Activated CD8-positive, alpha-beta memory T cell treated with anti-CD3 and anti-CD28 coated beads, Interleukin-2, amount 50 U/mL, for 4 hours (primary cell): ENCODE results near the gene TJP3.

Experiments
- DNase-seq: peaks from one replicate; pipeline ENCODE4 v3.0.0-alpha.2; 2020

TJP3 gene

DNA sequence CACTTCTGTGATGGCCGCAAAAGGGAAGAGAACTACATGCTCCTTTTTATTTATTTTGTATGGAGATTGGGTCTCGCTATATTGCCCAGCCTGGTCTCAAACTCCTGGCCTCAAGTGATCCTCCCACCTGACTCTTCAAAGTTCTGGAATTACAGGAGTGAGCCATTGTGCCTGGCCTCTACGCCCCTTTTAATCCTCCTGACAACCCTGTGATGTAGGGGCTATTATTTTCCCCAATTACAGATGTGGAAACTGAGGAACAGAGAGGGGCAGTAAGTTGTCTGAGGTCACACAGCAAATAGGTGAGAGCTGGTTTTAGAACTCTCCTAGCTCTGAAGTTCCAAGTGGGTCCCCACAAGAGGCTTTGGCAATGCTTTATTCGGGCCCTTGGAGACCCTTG lies 11.7 kb downstream of the TJP3 start:
- DNase-seq, result no peak

DNA sequence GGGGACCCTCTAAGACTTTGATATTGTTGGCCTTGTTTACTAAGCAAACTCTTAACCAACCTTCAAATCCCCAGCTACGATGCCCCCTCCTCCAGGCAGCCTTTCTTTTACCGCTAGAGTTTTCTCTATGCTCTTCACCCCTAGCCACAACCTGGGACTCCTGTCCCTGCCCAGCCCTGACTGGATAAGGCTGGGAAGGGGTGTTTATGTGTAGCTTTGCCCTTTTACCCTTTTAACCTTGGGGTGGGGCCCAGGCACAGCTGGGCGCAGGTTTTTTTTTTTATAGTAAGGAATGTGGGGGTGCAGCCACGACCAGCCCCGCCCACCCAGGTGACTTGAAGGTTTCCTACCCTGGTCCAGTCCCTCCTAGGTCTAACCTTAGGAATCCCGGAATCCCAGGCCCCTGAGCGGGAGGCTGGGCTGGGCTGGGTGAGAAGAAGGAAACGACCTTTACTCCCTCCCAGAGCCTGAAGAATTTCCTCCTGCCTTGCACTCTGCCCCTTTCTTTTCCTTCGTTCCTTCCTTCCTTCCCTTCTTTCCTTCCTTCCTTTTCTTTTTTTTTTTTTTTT lies 12.2 kb downstream of the TJP3 start:
- no peak for DNase-seq

DNA sequence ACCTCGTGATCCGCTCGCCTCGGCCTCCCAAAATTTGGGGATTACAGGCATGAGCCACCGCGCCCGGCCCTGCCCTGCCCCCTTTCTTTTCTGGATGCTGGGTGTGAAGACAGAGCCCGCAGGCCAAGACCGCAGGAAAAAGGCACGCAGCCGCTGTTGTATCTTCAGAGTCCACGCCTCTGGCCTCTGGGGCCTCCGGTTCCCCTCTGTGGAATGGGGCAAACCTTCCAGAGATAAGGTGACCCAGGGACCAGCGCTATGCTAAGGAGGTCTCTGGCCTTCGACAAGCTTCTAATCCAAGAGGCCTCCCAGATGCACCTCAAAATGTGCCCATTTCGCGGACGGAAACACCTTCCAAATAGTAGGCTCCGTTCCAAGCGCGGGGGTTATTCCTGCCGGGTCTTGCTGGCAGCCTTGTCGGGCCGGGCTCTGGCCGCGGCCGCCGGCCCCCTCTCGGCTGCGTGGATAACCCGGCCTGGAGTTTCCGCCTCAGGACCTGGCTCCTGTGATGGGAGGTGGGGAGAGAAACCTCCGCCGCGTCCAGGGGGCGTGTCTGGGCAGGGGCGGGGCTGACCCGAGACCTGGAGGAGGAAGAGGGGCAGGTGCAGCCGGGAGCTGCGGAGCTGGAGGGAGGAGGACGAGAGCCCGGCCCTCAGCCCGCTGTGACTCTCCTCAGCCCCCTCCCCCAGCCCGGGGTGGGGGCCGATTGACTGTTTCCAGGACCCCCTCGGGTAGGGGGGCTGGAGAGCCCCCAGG lies 13.1 kb downstream of the TJP3 start:
- DNase-seq, result peak; percentile 85

DNA sequence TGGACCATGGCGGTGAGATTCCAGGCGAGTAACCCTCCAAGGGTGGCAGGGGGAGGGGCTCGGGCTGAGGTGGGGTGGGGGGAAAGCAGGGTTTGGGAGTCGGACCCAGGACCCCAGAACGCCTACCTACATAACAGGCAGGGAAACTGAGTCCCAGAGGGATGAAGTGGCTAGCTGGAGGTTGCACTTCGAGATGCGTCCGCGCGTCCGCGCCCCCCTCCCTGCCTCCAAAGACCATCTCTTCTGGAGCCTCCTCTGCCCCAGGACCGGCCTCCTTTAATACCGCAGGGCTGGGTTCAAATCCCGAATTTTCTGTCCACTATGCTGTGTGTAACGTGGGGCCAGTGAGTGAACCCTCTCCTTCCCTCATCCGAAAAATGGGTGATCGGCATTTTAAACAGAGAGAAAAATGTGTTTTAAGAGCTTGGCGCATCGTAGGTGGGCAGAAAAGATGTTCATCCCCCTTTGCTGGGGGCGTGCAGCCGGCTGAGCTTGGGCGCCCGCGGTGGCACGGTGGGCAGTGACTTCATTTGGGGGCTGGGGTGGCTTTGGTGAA lies 13.8 kb downstream of the TJP3 start:
- DNase-seq, result no peak

DNA sequence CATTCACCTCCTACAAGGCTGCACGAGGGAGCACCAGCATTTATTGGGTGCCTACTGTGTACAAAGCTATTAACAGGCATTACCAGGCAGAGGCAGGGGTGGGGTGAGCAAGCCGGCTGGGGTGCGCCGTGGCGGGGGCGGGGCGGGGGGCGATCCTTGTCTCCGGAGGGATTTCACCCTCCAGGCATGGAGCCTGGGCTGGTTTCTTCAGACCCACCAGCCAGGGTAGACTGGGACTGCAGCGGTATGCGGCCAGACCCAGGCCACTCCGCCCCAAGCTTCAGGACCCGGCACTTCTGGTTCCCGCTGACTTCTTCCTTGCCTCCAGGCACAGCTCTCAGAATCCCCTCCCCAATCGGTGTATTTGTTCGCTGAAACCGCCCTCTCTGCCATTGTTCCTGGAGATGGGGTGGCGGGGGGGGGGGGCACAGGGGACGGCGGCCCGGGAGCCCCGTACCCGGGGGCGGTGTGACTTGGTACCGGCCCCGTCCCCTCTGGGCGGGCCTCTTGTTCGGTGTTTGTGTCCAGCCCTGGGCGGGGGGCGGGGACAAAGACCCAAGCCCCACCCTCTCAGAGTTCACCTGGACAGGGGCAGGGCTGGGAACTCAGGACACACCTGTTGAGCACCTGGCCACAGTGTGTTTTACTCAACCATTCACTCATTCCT lies 14.4 kb downstream of the TJP3 start:
- no peak for DNase-seq

DNA sequence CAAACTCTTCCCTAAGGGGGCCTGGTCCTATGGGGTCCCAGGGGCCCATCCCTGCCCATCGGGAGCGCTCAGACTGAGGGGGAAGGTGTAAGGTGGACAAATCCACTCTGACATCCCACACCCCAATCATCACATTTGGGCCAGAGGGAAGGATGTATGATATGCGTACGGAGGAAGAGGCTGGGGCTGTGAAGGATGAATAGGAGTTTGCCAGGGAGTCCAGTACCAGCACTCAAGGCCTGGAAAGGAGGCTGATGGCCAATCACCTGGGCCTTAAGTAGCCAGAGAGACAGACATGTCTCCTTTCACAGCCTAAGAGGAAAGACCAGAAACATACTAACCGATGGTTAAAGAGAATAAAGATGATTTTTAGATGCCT lies 14.9 kb downstream of the TJP3 start:
- no peak for DNase-seq

DNA sequence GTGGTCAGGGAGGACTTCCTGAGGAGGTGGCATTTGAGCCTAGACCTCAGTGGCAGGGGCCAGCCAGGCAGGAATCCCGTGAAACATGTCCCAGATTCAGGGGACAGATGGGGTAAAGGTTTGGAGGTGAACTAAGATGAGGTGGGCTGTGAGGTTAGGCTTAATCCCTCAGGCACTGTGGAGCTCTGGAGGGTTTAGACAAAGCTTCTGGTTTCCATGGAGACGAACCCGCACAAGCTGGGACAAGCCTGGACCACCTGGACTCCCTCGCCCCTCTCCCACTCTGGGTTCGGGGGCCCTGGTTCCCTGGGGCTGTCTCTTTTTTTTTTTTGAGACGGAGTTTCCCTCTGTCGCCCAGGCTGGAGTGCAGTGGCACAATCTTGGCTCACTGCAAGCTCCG lies 15.7 kb downstream of the TJP3 start:
- no peak for DNase-seq

DNA sequence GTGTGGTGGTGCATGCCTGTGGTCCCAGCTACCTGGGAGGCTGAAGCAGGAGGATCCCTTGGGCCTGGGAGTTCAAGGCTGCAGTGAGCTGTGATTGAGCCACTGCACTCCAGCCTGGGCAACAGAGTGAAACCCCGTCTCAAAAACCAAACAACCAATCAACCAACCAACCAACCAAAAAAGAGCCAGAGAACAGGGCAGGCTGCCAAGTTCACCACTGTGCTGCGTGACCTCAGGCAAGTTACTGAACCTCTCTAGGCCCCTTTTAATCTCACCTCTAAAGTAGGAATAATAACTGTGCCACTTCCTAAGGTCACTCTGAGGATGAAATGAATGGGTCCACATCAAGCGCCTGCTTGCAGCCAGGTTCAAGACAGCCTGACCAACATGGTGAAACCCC lies 16.9 kb downstream of the TJP3 start:
- DNase-seq, result no peak

DNA sequence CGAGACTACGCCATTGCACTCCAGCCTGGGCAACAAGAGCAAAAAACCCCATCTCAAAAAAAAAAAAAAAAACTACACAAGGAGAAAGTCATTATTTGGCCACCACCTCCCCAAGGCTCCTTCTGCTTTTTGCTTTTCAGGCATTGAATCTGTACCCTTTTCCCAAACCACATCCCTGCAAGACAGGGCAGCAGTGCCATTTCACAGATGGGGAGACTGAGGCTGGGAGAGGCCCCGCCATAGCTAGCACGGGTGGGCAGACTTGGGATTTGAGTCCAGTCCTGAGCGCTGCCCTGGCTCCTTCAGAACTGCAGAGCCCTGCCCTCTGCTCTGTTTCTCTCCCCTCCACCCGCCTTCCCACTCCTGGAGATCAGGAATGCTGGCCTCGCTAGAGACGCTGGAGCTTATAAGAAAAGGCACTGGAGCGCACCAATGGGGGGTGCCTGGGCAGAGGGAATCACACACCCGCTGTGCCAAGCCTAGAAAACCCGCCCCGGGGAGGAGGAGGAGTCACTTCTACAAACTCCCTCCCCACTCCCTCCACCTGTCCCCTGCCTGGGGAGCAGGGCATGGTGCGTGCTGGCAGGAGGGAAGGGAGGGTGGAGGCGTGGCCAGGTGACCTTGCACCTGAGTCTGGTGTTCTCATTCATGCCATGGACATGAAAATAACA lies 17.6 kb downstream of the TJP3 start:
- DNase-seq, result no peak

DNA sequence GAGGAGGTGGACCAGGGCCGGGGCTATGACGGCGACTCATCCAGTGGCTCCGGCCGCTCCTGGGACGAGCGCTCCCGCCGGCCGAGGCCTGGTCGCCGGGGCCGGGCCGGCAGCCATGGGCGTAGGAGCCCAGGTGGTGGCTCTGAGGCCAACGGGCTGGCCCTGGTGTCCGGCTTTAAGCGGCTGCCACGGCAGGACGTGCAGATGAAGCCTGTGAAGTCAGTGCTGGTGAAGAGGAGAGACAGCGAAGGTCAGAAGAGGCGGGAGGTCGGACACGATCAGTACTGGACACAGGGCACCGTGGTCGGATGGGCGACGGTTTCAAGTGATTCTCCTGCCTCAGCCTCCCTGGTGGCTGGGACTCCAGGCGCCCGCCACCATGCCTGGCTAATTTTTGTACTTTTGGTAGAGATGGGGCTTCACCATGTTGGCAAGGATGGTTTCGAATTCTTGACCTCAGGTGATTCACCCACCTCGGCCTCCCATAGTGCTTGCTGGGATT lies 22.3 kb downstream of the TJP3 start:
- no peak for DNase-seq

DNA sequence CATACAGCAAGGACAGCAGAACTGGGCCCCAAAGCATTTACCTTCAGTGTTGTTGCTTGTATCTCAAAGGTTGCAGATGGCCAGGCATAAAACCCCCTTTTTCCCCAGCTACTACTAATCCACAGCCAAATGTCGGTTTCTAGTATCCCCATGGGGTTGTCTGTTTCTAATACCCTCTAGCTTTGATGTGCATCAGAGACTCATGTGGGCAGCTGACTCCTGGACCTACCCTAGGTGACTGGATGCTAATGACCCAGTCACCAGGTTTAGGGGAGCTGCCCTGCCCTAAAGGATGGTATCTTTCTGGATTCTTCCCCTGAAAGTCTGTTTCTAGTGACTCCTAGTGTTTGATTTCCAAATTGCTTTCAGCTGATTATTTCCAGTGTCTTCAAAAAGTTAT lies 23.9 kb downstream of the TJP3 start:
- DNase-seq, result no peak

DNA sequence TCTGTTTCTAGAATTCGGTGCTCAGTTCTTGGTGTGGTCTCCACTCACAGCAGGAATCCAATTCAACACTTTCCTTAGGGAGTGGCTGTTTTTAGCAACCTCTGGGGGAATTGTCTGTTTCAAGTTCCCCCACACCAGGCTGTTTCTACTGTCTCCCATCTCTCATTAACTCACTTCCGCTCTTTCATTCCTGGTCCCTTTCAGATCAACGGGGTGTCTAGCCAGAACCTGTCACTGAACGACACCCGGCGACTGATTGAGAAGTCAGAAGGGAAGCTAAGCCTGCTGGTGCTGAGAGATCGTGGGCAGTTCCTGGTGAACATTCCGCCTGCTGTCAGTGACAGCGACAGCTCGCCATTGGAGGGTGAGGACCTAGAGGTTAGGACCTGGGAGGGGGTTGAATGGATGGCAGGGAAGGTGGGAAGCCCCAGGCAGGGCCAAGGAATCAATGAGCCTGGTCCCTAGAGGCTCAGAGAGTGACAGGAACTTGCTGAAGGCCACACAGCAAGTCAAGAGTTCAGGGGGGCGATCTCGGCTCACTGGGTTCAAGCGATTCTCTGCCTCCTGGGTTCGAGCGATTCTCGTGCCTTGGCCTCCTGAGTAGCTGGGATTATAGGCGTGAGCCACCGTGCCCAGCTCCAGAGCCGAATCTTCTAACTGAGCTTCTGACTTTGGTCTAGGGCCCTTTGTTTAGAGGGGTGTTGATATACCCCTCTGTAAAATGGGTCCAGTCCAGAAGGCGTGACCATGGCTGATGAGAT lies 25.5 kb downstream of the TJP3 start:
- DNase-seq, result no peak

DNA sequence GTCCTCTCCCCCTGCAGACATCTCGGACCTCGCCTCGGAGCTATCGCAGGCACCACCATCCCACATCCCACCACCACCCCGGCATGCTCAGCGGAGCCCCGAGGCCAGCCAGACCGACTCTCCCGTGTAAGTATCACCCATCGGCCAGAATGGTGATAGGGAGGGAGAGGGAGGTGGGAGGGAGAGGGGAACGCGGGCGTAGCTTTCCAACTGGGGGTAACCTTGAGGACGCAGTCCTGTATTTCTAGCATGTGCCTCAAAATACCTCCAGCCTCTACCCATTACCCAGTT lies 26.1 kb downstream of the TJP3 start:
- DNase-seq, result no peak

DNA sequence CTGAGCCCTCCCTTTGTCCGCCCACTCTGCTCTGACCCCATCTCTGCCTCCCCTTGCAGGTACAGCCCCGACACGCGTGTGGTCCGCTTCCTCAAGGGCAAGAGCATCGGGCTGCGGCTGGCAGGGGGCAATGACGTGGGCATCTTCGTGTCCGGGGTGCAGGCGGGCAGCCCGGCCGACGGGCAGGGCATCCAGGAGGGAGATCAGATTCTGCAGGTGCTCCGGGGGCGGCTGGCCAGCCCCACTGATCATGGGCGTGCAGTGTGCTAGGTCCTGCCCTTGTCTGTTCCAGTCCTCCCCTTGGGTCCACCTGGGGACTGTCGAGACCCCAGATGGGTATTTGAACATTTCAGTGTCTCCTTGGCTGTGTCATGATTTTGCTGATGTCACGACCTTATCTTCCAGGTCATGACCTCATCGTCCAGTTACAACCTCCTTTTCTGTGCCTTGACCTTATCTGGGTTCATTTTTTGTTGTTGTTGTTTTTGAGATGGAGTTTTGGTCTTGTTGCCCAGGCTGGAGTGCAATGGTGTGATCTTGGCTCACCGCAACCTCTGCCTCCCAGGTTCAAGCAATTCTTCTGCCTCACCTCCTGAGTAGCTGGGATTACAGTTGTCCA lies 28.0 kb downstream of the TJP3 start:
- no peak for DNase-seq

DNA sequence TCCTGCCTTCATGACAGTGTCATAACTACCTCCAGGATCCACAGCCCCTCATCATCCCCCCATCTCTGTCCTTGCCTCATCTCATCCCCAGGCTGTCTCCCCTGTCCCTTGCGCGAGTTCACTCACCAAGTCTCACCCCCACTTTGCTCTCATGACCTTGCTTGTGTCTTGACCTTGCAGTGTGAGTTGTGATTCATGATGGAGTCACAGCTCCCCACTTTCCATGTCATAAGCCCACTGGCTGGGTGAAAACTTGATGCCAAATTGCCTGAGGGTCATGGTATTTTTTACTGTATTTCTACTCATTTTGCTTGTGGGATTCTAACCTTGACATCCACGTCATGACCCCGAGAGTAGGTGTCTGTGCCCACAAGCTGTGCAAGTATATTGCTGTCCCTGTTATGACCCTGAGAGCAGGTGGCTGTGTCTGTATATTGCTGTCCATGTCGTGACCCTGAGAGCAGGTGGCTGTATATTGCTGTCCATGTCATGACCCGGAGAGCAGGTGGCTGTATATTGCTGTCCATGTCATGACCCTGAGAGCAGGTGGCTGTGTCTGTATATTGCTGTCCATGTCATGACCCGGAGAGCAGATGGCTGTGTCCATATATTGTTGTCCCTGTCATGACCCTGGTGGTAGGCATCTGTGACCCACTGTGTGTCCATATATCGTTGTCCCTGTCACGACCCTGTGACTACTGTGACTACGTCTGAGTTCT lies 29.5 kb downstream of the TJP3 start:
- DNase-seq, result no peak

DNA sequence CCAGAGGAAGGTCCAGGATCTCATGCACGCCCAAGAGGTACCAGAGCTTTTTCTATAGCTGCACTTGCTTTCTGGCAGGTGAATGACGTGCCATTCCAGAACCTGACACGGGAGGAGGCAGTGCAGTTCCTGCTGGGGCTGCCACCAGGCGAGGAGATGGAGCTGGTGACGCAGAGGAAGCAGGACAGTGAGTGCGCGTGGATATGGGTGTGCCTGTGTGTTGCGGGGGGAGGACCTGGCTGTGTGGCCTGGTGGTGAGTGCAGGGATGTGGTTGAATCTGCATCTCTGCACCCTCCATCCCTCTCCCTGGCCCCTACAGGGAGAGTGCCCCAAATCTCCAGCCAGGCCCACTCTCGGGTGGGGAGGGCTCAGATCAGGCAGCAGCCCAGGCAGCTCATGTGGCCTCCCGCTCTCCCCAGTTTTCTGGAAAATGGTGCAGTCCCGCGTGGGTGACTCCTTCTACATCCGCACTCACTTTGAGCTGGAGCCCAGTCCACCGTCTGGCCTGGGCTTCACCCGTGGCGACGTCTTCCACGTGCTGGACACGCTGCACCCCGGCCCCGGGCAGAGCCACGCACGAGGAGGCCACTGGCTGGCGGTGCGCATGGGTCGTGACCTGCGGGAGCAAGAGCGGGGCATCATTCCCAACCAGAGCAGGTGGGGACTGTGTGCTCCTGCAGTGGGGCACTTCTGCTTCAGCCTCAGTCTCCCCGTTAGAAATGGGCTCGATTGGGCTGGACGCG lies 30.5 kb downstream of the TJP3 start:
- no peak for DNase-seq

DNA sequence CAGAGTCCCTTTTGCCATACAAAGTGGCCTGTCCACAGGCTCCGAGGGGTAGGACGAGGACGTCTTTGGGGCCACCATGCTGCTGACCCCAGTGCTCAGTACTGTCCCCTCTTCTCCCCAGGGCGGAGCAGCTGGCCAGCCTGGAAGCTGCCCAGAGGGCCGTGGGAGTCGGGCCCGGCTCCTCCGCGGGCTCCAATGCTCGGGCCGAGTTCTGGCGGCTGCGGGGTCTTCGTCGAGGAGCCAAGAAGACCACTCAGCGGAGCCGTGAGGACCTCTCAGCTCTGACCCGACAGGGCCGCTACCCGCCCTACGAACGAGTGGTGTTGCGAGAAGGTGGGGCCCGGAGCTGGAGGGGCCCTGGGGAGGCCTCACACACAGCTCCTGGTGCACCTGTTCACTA lies 32.2 kb downstream of the TJP3 start:
- no peak for DNase-seq

DNA sequence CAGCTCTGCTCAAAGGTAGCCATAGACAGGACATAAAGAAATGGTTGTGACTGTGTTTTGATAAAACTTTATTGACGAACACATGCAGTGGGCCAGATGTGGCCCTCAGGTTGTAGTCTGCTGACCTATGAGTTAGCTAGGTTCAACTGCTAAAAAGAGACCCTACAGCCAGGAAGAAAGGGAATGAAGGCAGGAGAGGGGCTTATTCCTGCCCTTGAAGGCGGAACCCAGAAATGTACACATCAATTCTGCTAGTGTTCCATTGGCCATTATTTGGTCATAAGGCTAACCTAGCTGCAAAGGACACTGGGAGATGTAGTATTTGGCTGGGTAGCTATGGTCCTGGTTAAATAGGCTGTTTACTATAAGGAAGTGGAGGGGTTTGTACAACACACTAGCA lies 35.3 kb downstream of the TJP3 start:
- no peak for DNase-seq

DNA sequence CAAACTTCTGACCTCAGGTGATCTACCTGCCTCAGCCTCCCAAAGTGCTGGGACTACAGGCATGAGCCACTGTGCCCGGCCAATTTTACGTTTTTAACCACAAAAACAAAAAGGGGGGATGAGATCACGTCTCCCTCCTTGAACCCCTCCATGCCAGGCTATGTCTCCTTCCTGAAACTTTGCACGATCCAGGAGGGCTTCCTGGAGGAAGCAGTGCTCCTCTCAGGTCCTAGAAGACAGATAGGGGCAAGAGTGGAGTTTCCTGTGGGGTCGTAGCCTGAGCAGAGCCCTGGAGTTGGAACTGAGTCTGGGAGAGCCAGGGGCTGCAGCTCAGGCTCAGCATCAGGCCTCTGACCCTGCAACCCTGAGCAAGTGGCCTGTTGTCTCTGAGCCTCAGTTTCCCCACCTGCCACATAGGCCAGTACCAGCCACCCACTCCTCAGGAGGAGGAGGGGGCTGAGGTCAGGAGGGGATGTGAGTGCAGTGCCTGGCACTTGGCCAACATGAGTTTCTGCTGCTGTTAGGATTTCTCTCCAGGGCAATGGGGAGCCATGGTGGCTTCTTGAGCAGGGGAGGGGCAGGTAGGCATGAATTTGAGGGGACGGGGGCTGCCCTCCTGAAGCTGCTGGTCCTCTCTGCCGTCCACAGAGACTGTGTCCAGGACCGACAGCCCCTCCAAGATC lies 37.3 kb downstream of the TJP3 start:
- no peak for DNase-seq

DNA sequence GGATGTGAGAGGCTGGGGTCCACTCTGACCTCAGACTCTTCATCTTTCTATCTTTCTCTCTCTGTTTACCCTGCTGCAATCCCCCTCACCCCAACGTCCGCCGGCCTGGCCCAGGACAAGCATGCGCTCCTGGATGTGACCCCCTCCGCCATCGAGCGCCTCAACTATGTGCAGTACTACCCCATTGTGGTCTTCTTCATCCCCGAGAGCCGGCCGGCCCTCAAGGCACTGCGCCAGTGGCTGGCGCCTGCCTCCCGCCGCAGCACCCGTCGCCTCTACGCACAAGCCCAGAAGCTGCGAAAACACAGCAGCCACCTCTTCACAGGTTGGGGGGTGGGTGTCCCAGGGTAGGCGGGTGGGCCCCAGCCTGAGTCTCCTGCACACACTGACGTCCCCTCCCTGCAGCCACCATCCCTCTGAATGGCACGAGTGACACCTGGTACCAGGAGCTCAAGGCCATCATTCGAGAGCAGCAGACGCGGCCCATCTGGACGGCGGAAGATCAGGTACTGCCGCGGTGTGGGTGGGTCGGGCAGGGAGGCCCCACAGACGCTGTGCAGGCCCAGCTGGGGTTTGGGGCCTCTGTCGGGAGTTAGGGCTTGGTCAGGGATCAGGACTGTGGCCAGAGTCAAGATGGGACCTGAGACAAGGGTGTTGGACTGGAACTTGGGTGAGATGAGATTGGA lies 38.3 kb downstream of the TJP3 start:
- DNase-seq, result no peak
